Neutrophil (primary cell): ENCODE data around the gene BMF.

Source experiments
- H3K27ac ChIP-seq: fragments of 200-600 bp; sonication (generic); 2 replicates; pipeline ENCODE4 v1.5.1; 2016; ENCODE audit warnings: mild to moderate bottlenecking, moderate library complexity
- H3K27me3 ChIP-seq: fragments of 200-600 bp; sonication (generic); 2 replicates; pipeline ENCODE4 v1.6.0; 2016; ENCODE audit warnings: mild to moderate bottlenecking
- H3K36me3 ChIP-seq: fragments of 200-600 bp; sonication (generic); 2 replicates; pipeline ENCODE4 v1.5.1; 2017
- H3K4me1 ChIP-seq, 2 experiments: fragments of 200-600 bp in 1 of 2; sonication (generic) in 1 of 2; 1 replicate in 1 of 2; 2 replicates in 1 of 2; pipeline versions ENCODE4 v1.5.1 to v1.6.1; 2013 to 2016; ENCODE audit warnings: low read depth in 1 of 2, low read length in 1 of 2, mild to moderate bottlenecking in 1 of 2, moderate library complexity in 1 of 2; ENCODE audit not compliant: control insufficient read depth in 1 of 2, insufficient read depth in 1 of 2
- H3K4me3 ChIP-seq, 2 experiments: fragments of 200-600 bp in 1 of 2; sonication (generic) in 1 of 2; 1 replicate in 1 of 2; 2 replicates in 1 of 2; pipeline ENCODE4 v1.5.1; 2013 to 2016; ENCODE audit warnings: low read depth in 1 of 2, low read length in 1 of 2, mild to moderate bottlenecking in 1 of 2, moderate library complexity in 1 of 2
- H3K9me3 ChIP-seq: fragments of 200-600 bp; sonication (generic); 2 replicates; pipeline ENCODE4 v1.5.1; 2016
- TF ChIP-seq, protein P1 (sequence below): fragments of 200-600 bp; sonication (generic); IDR thresholded peaks from 2 replicates; pipeline ENCODE4 v1.5.1; 2016; ENCODE audit warnings: antibody characterized with exemption

The BMF gene

DNA sequence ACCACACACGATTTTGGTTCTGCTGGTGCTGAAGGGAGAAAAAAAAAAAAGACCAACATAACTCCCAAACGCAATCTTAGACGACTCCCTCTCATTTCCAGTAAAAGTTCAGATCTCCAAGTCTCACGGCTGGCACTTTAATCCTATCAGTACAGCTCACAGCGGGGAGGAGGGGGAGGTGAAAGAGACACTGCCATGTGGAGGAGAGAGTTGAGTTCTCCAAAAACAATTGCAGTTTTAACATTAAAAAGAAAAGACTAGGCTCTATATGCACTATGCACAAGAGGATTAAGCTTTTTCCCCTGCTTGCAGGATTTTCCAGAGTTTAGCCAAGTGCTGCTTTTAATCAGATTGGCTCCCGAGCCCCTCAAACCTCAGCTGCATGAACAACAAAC is 16.8 kb downstream of the BMF start:
- Histone ChIP-seq H3K4me3 (no peak overlapping the region), H3K9me3 (no peaks in the 10 kb centered on the region), H3K27ac (no peak overlapping the region), H3K4me1 (no peaks in the 10 kb centered on the region), H3K27me3 (no peaks in the 10 kb centered on the region), H3K36me3 (peaks cover 21% of the 10 kb centered on the region)
- TF ChIP-seq, protein P1, sequence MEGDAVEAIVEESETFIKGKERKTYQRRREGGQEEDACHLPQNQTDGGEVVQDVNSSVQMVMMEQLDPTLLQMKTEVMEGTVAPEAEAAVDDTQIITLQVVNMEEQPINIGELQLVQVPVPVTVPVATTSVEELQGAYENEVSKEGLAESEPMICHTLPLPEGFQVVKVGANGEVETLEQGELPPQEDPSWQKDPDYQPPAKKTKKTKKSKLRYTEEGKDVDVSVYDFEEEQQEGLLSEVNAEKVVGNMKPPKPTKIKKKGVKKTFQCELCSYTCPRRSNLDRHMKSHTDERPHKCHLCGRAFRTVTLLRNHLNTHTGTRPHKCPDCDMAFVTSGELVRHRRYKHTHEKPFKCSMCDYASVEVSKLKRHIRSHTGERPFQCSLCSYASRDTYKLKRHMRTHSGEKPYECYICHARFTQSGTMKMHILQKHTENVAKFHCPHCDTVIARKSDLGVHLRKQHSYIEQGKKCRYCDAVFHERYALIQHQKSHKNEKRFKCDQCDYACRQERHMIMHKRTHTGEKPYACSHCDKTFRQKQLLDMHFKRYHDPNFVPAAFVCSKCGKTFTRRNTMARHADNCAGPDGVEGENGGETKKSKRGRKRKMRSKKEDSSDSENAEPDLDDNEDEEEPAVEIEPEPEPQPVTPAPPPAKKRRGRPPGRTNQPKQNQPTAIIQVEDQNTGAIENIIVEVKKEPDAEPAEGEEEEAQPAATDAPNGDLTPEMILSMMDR, result no peak

- peaks cover 21% of the 10 kb centered on the region for H3K36me3 ChIP-seq
- TF ChIP-seq, protein P1, result no peak
- H3K27ac ChIP-seq, result no peak overlapping the region
- no peaks in the 10 kb centered on the region for H3K4me1 ChIP-seq
- no peak overlapping the region for H3K4me3 ChIP-seq
- no peaks in the 10 kb centered on the region for H3K27me3 ChIP-seq
- H3K9me3 ChIP-seq, result no peaks in the 10 kb centered on the region
Measured at GRCh38 chr15:40090774-40091455, 17.8 kb downstream of the BMF start.

DNA sequence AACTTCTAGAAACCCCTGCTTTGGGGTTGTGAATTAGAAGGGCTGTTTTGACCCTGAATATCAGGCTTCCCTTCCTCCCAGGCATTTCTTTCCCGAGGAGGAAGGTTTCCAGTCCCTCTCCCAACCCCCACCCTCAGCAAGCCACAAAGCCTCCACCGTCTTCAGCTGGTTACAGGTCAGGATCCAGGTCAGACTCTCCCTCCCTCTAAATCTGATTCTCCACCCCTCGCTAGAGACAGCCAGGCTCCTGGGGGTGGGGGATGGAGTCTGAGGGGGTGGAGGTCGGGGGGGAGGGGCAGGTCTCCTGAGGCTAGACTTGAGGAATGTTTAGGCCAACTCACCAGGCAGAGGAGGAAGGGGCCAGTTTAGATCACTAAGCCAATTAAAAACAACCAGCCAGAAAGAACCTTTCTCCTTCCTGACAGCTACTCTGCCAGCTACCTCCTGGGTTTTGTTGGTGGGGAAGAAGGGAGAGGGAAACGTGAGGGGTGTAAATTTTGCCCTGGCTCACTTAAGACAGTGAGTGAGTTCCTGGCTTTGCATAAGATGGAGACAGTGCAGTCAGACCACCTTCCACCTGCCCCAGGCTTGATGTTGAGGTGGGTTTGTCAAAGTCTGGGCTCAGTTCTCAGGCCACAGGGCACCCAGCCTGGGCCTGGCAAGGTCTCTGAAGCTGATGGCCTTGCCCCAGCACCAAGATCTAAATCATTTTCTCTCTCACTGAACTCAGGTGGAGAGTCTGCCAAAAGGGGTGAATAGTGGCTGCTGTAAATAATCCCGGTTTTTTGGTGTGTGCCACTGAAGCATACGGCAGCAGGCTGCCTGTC is 19.5 kb downstream of the BMF start:
- Histone ChIP-seq H3K27me3 (no peaks in the 10 kb centered on the region), H3K36me3 (peaks cover 21% of the 10 kb centered on the region), H3K27ac (no peak overlapping the region), H3K4me3 (no peak overlapping the region), H3K9me3 (no peaks in the 10 kb centered on the region), H3K4me1 (no peaks in the 10 kb centered on the region)
- TF ChIP-seq, protein P1, result no peak

- TF ChIP-seq, protein P1, result no peak
- Histone ChIP-seq H3K4me3 (no peak overlapping the region), H3K27me3 (no peaks in the 10 kb centered on the region), H3K36me3 (peaks cover 21% of the 10 kb centered on the region), H3K27ac (no peak overlapping the region), H3K4me1 (no peaks in the 10 kb centered on the region), H3K9me3 (no peaks in the 10 kb centered on the region)
Measured at GRCh38 chr15:40087991-40088928, 20.4 kb downstream of the BMF start.

- TF ChIP-seq, protein P1, result no peak
- Histone ChIP-seq H3K4me1 (peaks cover 1 to 2% of the 10 kb centered on the region in 2 experiments), H3K27me3 (no peaks in the 10 kb centered on the region), H3K36me3 (peaks cover 21% of the 10 kb centered on the region), H3K27ac (no peak overlapping the region), H3K9me3 (no peaks in the 10 kb centered on the region), H3K4me3 (no peak overlapping the region)
Measured at GRCh38 chr15:40087068-40087810, 21.4 kb downstream of the BMF start.
